Neural progenitor cell (in vitro differentiated cells): ENCODE measurements around the gene MYRFL. TPM values are rescaled to one million over a fixed set of nuclear protein-coding genes. Genes with fewer than 3 reads are reported as not detected.
A peak's percentile ranks its signal among the peaks of the same experiment; 100 is the strongest.

Source experiments
- DNase-seq: peaks from one replicate; pipeline ENCODE4 v3.0.0-alpha.2; 2016; ENCODE audit warnings: low spot score
- H2AFZ ChIP-seq: fragments of 200-600 bp; sonication (generic); replicated peaks from 2 replicates; pipeline ENCODE4 v1.6.1; 2016; ENCODE audit warnings: antibody characterized with exemption
- H3F3A ChIP-seq: fragments of 200-600 bp; sonication (generic); 2 replicates; pipeline ENCODE4 v1.6.1; 2016; ENCODE audit warnings: antibody characterized with exemption, low read depth
- H3K27ac ChIP-seq: fragments of 200-600 bp; sonication (generic); 2 replicates; pipeline ENCODE4 v1.5.1; 2016; ENCODE audit warnings: mild to moderate bottlenecking
- H3K27me3 ChIP-seq: fragments of 200-600 bp; sonication (generic); 2 replicates; pipeline ENCODE4 v1.6.1; 2016; ENCODE audit warnings: mild to moderate bottlenecking, moderate library complexity
- H3K36me3 ChIP-seq: fragments of 200-600 bp; sonication (generic); 2 replicates; pipeline ENCODE4 v1.5.1; 2016
- H3K4me1 ChIP-seq: fragments of 200-600 bp; sonication (generic); 2 replicates; pipeline ENCODE4 v1.6.1; 2016; ENCODE audit warnings: mixed run types
- H3K4me2 ChIP-seq: fragments of 200-600 bp; sonication (generic); 2 replicates; pipeline ENCODE4 v1.6.1; 2016
- H3K4me3 ChIP-seq: fragments of 200-600 bp; sonication (generic); 2 replicates; pipeline ENCODE4 v1.5.1; 2016
- H3K79me2 ChIP-seq: fragments of 200-600 bp; sonication (generic); 2 replicates; pipeline ENCODE4 v1.6.1; 2016; ENCODE audit warnings: low read depth
- H3K9ac ChIP-seq: fragments of 200-600 bp; sonication (generic); 2 replicates; pipeline ENCODE4 v1.6.1; 2016
- H3K9me3 ChIP-seq: fragments of 200-600 bp; sonication (generic); 2 replicates; pipeline ENCODE4 v1.5.1; 2016; ENCODE audit warnings: low read depth
- H4K20me1 ChIP-seq: fragments of 200-600 bp; sonication (generic); 2 replicates; pipeline ENCODE4 v1.6.1; 2016; ENCODE audit warnings: low read depth
- H3K27ac Mint-ChIP-seq: 3 replicates; pipeline ENCODE4 v1.8.0; 2021; ENCODE audit warnings: mixed read lengths
- H3K27me3 Mint-ChIP-seq: 2 replicates; pipeline ENCODE4 v1.8.0; 2022; ENCODE audit warnings: low read depth, mild to moderate bottlenecking, inconsistent platforms, moderate library complexity, mixed read lengths; ENCODE audit not compliant: insufficient read depth
- H3K36me3 Mint-ChIP-seq: 3 replicates; pipeline ENCODE4 v1.8.0; 2021; ENCODE audit warnings: mixed read lengths
- H3K4me1 Mint-ChIP-seq: 3 replicates; pipeline ENCODE4 v1.8.0; 2021; ENCODE audit warnings: mixed read lengths
- H3K4me3 Mint-ChIP-seq: 3 replicates; pipeline ENCODE4 v1.8.0; 2021; ENCODE audit warnings: mild to moderate bottlenecking, moderate library complexity, mixed read lengths
- H3K9me3 Mint-ChIP-seq: 3 replicates; pipeline ENCODE4 v1.8.0; 2020; ENCODE audit warnings: mixed read lengths
- EZH2 ChIP-seq: fragments of 200-600 bp; sonication (generic); IDR thresholded peaks from 2 replicates; pipeline ENCODE4 v1.6.1; 2017; ENCODE audit warnings: antibody characterized with exemption, mild to moderate bottlenecking, moderate library complexity
- EZH2phosphoT487 ChIP-seq: fragments of 200-600 bp; sonication (generic); IDR thresholded peaks from 2 replicates; pipeline ENCODE4 v1.6.1; 2017; ENCODE audit warnings: antibody characterized with exemption
- total RNA-seq: library from RNA; depleted of rRNA; stranded (reverse); fragments of >200 nt; gene quantifications from 2 replicates; pipeline ENCODE4 v1.2.3, GENCODE V29; 2015; ENCODE audit warnings: low replicate concordance
- TF ChIP-seq, protein P1 (sequence below): fragments of 200-600 bp; sonication (generic); IDR thresholded peaks from 2 replicates; pipeline ENCODE4 v1.5.1; 2017; ENCODE audit warnings: antibody characterized with exemption, mild to moderate bottlenecking

Gene MYRFL
- total RNA-seq, 1 donor from 2014 or later, result not detected

DNA sequence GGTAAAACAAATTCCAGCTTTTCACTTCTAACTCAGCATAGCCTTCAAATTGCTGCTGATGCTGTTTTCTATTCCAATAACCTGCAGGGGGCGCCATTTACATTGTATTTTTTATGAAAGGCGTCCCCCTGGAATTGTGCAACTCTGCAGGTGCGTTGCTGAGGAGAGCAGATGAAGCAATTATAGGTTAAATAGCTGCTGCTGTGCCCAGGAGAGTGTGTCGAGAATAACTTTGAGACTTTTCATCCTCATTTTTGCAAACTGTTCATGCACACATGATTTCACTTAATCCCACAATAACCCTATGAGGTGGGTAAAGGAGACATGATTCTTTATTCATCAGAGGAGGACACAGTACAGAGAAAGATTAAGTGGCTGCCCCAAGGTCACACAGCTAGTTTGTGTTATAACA is 75.7 kb downstream of the MYRFL start:
- peaks cover 26% of the 10 kb centered on the region for H3K4me1 ChIP-seq
- H3K4me3 ChIP-seq, result no peak overlapping the region
- Mint-ChIP-seq H3K4me1 (peaks cover 54% of the 10 kb centered on the region), H3K4me3 (no peak overlapping the region), H3K27ac (no peak overlapping the region), H3K27me3 (peaks cover 2% of the 10 kb centered on the region), H3K36me3 (no peaks in the 10 kb centered on the region), H3K9me3 (no peaks in the 10 kb centered on the region)
- peaks cover 17% of the 10 kb centered on the region for H3F3A ChIP-seq
- no peaks in the 10 kb centered on the region for H4K20me1 ChIP-seq
- peak overlapping the region; percentile 32 for H2AFZ ChIP-seq
- H3K4me2 ChIP-seq, result no peak overlapping the region
- H3K27me3 ChIP-seq, result no peaks in the 10 kb centered on the region
- H3K79me2 ChIP-seq, result no peaks in the 10 kb centered on the region
- H3K27ac ChIP-seq, result no peak overlapping the region
- DNase-seq, result peak; percentile 88
- H3K9ac ChIP-seq, result no peak overlapping the region
- TF ChIP-seq, protein P1, sequence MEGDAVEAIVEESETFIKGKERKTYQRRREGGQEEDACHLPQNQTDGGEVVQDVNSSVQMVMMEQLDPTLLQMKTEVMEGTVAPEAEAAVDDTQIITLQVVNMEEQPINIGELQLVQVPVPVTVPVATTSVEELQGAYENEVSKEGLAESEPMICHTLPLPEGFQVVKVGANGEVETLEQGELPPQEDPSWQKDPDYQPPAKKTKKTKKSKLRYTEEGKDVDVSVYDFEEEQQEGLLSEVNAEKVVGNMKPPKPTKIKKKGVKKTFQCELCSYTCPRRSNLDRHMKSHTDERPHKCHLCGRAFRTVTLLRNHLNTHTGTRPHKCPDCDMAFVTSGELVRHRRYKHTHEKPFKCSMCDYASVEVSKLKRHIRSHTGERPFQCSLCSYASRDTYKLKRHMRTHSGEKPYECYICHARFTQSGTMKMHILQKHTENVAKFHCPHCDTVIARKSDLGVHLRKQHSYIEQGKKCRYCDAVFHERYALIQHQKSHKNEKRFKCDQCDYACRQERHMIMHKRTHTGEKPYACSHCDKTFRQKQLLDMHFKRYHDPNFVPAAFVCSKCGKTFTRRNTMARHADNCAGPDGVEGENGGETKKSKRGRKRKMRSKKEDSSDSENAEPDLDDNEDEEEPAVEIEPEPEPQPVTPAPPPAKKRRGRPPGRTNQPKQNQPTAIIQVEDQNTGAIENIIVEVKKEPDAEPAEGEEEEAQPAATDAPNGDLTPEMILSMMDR, result peak; percentile 90
- no peak for TF ChIP-seq EZH2
- no peaks in the 10 kb centered on the region for H3K9me3 ChIP-seq
- no peaks in the 10 kb centered on the region for H3K36me3 ChIP-seq

- Histone ChIP-seq H3K4me2 (no peak overlapping the region), H4K20me1 (no peaks in the 10 kb centered on the region), H3K9me3 (no peaks in the 10 kb centered on the region), H3K4me3 (no peak overlapping the region), H3K79me2 (no peaks in the 10 kb centered on the region), H2AFZ (no peak overlapping the region), H3K9ac (no peak overlapping the region), H3F3A (peaks cover 15% of the 10 kb centered on the region), H3K27me3 (no peaks in the 10 kb centered on the region), H3K27ac (no peak overlapping the region), H3K4me1 (peaks cover 23% of the 10 kb centered on the region), H3K36me3 (no peaks in the 10 kb centered on the region)
- Mint-ChIP-seq H3K36me3 (no peaks in the 10 kb centered on the region), H3K4me3 (no peak overlapping the region), H3K27ac (no peak overlapping the region), H3K4me1 (peaks cover 48% of the 10 kb centered on the region), H3K27me3 (peaks cover 2% of the 10 kb centered on the region), H3K9me3 (peaks cover 2% of the 10 kb centered on the region)
- no peak for DNase-seq
- TF ChIP-seq EZH2, result no peak
- TF ChIP-seq, protein P1, result no peak
Observed at GRCh38 chr12:69901221-69901905, 76.3 kb downstream of the MYRFL start.

DNA sequence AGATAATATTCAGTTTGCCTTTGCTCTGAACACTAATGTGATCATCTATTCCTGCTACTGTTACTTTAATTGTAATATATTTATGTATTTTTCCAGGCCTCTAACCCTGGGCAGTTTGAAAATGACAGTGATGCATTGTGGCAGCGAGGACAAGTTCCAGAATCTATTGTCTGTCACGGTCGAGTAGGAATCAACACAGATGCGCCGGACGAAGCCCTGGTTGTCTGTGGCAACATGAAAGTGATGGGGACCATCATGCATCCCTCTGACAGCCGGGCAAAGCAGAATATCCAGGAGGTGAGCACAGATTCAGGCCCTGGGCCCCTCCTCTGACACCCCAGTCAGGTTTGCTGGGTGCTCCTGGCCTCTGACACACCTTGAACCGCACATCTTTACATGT is 78.5 kb downstream of the MYRFL start:
- no peak overlapping the region for H2AFZ ChIP-seq
- H3K27ac ChIP-seq, result no peak overlapping the region
- H3K9ac ChIP-seq, result no peak overlapping the region
- Mint-ChIP-seq H3K4me3 (no peak overlapping the region), H3K9me3 (peaks cover 2% of the 10 kb centered on the region), H3K36me3 (no peaks in the 10 kb centered on the region), H3K4me1 (peaks cover 32% of the 10 kb centered on the region), H3K27ac (no peak overlapping the region), H3K27me3 (no peaks in the 10 kb centered on the region)
- DNase-seq, result no peak
- no peak overlapping the region for H3K4me3 ChIP-seq
- peaks cover 6% of the 10 kb centered on the region for H3K4me1 ChIP-seq
- TF ChIP-seq, protein P1, result no peak
- TF ChIP-seq EZH2, result no peak
- no peak for TF ChIP-seq EZH2phosphoT487
- H3K79me2 ChIP-seq, result no peaks in the 10 kb centered on the region
- no peaks in the 10 kb centered on the region for H3K9me3 ChIP-seq
- no peaks in the 10 kb centered on the region for H3K27me3 ChIP-seq
- H3F3A ChIP-seq, result peaks cover 6% of the 10 kb centered on the region
- no peaks in the 10 kb centered on the region for H4K20me1 ChIP-seq
- no peak overlapping the region for H3K4me2 ChIP-seq
- H3K36me3 ChIP-seq, result no peaks in the 10 kb centered on the region
